GM11168 (cell line): ENCODE results near the gene TTC1.

Source experiments
- in situ Hi-C: fragments of 300-500 bp; cut with MboI; formaldehyde crosslinking; loops from one replicate; pipeline ENCODE4 v1.12.0; 2022; ENCODE audit warnings: low sequenced_read_pairs; ENCODE audit not compliant: unreplicated experiment

The TTC1 gene

DNA sequence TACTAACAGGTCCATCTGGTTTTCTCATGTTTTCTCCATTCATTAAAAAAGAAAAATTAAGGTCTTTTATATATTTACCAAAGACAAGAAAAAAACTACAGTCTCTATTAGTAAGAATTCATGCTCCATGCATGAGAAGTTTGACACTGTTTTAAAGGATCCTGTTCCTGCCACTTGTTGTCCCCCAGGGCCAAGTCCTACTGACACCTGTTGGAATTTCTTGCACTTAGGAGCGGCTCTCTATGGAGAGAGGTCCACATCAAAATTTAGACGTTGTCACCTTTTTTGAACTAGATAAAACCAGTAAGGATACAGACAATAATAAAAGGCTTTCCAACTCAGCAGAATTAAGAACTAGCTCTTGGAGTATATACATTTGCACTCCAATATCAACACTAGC, 68.1 kb downstream of the TTC1 start:
- in situ Hi-C loops: no loop called here

DNA sequence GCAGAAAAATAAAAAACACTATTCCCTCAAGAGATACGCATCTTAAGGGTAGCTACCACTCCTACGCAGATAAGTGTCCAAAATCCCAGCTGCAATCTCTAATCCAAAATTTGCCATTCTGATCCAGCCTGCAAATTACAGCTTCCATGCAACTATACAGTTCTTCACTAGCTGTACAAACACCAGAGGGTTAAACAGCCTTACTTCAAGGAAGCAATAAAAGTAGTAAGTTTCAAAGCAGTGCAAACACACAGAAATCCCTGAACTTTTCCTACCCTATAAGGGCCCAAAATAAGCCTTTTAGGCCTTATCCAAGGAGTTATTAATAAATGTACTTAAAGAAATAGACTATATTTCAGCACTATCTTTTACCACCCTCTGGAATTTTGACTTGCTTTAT, 70.8 kb downstream of the TTC1 start:
- in situ Hi-C loops: no loop called here

DNA sequence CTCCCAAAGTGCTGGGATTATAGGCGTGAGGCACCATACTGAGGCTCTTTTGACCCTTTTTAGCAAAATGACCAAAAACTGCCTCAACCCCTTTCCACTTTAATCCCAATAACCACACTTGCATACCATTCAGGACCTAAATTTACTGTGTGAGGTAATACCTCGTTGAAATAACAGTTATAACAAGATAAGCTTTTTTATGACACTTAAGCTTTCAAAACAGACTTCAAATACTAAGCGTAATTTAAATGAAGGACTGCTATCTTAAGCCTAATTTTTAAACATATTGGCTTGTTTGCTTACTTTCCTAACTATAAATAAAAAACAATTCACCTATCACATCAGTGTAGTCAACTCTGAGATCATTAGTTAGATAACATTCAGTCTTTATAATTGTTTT, 72.6 kb downstream of the TTC1 start:
- in situ Hi-C loops: no loop called here

DNA sequence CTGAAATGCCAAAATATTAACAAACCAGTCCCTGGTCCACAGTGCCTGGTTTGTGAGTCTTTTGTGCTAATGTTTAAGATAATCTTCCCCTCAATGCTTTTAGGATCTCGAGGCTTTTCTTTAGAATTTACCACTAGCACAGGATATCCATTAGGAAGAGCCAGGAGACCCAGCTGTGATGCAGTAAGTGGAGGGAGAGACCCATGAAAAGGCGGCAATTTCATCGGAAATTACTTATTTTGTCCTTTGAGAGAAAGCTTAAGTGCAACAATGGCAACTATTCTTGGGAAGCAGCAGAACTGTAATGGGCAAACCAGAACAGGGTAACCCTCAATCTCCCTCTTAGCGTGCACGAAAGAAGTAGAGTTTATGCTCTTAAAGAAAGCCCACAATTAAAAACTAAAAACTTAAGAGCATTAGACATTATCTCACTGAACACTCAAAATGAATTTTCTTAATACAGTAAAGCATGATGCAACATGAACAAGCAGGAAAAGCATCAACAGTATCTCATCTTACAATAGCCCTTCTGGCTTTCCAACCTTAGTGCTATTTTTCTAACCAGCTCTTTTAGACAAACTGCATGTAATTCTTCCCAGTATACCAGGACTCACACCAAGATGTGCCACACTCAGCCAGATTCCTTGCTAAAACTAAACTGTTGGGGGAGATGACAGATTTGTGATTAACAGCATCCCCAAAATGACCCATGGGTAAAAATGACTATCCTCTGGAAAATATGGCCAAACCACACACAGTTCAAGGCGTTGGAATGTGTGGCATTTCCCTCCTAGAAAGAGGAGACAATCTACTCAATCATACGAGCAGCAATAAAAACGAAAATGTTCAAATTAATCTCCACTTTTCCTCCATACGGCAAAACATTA, 73.9 kb downstream of the TTC1 start:
- in situ Hi-C loops: no loop called here

DNA sequence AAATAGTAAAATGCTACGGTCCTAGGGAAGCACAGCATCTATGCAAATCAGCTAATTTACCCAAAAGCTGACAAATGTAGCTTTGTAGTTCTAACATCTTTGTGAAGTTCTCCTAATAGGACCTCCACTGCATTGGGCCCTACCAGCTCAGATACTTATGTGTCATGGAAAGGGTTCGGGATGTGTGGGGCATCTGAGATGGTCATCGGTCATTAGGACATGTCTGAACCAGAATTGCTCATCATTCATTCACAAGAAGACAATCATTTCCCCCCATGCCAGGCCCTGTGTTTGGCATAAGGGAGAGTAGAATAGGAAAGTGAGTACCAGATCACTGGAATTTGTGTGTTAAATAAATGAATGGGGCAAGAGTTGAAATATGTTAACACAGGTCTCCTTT, 74.6 kb downstream of the TTC1 start:
- in situ Hi-C loops: no loop called here

DNA sequence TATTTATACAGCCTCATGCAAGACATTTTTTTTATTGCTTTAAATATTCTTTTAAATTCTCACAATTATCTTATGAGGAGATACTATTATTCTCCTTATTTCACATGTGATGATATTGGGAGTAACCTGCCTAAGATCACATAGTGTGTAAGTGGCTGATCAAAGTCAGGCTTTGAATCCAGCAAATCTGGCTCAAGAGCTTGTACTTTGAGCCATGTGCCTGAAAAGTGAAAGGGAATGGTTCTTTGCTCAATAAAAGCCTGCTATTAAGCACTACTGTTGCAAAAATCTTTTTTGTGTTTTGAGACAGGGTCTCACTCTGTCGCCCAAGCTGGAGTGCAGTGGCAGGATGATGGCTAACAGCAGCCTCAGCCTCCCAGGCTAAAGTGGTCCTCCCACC, 75.2 kb downstream of the TTC1 start:
- in situ Hi-C loops: no loop called here

DNA sequence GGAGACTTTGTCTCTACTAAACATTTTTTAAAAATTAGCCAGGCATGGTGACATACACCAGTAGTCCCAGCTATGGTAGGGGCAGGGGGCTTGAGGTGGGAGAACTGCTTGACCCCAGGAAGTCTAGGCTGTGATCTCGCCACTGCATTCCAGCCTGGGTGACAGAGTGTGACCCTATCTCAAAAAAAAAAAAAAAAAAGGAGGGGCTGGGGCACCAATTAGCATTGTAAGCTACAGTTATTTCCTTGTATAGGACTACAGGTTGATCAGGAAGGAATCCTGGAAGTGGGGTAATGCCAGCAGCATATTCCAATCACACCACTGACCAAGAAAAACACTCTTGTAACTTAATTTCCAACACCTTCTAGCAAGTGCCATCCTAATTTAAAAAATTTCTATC, 78.3 kb downstream of the TTC1 start:
- in situ Hi-C loops: no loop called here

DNA sequence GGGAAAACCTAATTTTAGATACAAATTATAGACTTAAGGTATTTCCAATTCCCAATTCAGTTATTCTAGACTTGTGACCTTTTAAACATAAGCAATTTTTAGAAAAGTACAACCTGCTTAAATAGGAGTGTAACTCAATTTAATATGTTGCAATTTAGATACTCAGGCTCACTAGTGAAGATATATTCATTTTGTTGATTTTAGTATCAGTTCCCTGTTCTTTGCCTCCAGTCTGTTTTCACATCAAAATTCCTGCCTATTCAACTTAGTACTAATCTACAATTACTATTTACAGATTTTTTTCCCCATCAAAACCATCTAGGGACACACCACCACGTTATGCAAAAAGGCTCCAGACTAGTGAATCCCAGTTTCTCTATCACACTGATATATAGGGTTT, 79.9 kb downstream of the TTC1 start:
- in situ Hi-C loops: no loop called here

DNA sequence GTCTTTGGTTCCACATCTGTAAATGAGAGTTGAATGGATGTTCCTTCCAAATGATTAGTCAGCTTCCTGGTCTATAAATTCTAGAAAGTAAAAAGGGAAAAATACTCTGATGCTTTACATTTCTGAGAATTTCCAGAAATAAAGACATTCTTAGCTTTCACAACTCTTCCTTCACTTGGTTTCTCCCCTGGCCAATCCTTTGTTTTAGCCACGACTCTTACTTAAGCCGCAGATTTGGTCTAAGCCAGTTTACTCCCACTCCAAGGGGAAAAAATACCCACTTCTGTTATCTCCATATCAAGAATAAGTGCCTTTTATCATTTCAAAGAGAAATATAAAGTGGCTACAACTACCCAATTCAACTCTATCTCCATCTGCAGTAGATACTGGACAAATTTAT, 80.6 kb downstream of the TTC1 start:
- in situ Hi-C loops: no loop called here

DNA sequence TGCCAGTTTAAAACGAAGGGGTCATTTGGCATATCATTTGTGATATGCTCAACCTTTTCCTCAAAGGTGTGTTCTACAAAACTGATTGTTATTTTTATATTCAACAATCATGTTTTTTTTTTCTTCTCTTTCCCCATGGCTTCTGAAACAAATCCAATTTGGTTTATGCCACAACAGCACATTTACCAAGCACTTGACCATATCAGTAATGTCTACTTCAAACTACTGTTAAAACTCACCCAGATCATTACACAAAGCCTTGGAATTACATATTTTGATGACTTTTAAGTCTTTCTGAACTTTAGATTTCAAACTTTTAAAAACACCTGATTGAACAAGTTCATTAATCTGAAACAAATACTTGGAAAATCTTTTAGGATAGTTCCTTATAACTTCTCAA, 81.1 kb downstream of the TTC1 start:
- in situ Hi-C loops: no loop called here

DNA sequence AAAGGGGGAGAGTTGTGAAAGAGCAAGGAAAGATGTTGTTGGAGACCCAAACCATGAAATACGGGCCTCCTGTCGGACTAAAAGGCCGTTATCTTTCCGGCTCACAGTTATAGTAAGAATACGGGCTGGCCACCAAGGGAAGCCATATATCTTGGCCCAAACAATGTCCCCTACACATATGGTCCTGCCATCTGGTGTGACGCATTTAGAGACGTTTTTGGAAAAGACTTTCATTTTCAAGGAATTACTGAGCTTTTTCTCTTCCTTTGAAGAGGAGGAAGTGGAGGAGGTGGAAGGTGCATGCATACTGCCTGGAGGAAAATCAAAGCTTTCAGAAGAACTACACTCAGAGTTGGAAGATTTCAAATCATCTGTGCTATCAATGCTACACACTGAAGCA, 83.6 kb downstream of the TTC1 start:
- in situ Hi-C loops: no loop called here

DNA sequence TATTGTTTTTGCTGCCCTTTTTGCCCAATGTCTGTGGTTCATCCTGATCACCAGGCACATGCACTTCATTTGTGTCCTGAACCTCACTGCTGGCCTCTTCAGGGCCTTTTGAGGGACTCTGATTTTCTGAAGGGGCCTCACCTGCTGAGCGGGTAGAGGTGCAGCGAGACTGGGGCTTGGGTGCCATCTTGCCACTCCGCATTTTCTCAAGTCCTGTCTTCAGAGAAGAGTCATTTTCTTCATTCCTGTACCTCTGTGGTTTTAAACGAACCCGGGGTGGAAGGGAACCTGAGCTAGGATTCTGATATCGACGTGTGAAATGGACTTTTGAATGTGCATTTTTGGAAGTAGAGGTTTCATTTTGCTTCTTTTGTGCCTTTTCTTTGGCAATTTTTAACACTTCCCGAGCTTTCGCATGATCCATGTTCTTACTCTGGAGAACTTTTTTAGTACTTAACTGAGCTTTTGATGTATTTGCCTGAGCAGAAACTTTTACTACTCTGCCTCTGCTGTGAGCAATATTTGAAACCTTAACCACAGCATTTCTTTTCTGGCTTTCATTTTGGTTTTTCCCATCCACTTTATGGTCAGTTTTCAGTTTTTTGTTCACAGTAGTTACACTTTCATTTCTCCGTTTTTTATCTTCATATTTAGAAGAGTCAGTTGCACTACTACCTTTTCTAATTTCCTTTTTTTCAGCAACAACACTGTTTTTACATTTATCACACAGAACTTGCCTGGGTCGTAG, 84.2 kb downstream of the TTC1 start:
- in situ Hi-C loops: no loop called here

DNA sequence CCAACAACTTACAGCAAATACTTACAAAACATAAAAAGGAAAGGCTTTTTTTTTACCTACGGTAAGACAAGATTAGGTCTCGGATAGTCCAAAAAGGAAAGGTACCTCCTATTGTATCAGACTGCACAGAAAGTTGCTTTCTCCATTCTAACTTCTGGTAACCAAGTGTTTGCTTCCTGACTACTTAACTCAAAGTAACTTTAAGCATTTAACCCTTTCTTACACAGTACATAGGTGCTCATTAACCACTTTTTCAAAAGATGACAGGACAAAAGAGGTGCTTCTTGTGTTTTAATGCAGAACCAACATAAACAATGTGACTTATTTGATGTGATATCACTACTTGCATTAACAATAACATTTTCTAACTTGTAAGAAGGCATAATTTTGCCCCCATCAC, 87.2 kb downstream of the TTC1 start:
- in situ Hi-C loops: no loop called here

DNA sequence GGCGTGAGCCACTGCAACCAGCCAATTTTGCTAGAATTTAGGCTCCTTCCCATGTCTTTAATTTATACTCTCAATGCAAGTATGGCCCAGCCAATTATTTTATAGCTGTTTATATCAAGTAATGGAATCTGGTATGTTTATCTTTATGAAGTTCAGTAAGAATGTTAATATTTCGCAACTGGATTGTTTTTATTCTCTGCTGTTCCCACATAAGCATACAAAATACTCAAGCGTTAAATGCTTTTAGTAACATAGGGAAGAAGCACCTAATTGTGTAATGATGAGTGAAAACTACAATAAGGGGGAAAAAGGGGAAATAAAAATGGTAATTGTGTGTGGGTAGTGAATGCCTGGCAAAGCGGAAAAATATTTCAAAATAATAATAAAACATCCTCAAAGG, 89.1 kb downstream of the TTC1 start:
- in situ Hi-C loops: no loop called here

DNA sequence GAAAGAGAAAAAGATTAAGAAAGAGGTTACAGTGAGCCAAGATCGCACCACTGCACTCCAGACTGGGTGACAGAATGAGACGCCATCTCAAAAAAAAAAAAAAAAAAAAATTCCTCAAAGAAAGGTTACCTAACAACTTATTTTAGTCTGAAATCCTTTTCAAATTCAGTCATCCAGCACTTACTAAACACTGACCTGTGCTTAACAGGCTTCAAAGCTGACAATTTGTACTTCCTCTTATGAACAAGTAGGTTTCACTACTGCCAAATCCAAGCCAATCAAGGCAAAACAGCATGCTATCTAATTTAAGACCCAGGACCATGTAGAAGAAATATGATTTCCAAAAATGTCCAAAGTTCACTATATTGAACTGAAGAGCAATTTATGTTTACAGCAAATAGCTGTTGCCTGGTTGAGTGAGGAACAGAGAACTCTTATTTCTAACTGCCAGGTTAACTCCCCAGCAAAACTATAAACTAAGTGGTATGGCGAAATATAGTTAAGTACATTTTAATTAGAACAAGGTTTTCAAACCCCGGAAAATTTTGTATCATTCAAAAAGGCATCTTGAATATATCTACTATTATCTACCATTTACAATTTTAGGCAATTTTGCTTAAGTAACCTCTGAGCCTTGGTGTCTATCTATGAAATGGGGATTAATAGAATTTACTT, 96.9 kb downstream of the TTC1 start:
- in situ Hi-C loops: no loop called here

DNA sequence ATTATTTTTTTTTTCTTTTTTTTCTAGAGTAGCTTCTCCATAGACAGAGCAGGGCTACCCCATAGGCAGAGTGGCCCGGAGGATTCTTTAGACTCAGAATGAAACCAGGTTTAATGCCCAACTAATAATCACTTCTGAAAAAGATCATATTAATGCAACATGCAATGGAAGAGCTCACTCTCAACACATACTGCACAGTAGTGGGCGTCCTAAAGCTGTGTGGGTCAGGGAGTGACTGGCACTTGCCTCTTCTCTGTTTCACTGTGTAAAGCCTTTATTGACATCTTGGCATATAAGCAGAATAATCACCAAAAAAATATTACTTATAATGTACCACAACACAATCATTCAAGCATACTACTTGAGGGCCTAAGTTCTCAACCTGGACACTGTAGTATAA, 99.2 kb downstream of the TTC1 start:
- in situ Hi-C loops: no loop called here
